Measurements from ENCODE around the gene RNASE8. TPM values are rescaled to one million over a fixed set of nuclear protein-coding genes. Genes with fewer than 3 reads are reported as not detected.
"Not testable (repeated sequence)": the region's sequence is repeated elsewhere in the genome, so short reads cannot be mapped to it uniquely, and the experiment has no call there.

RNASE8 gene
- not detected in 2 replicates for total RNA-seq
- long read RNA-seq = 0 reads

- H3K27ac Mint-ChIP-seq (ENCODE audit: unreplicated experiment) = no peak within 1 kb of the TSS
- no peaks in the 10 kb centered on the region for H3K36me3 Mint-ChIP-seq (ENCODE audit: unreplicated experiment)
- no peaks in the 10 kb centered on the region for H3K27me3 Mint-ChIP-seq (ENCODE audit: unreplicated experiment)
- H3K9me3 Mint-ChIP-seq (ENCODE audit: unreplicated experiment) = no peaks in the 10 kb centered on the region
- TF ChIP-seq CTCF (IDR thresholded peaks at IDR 0.05) = no peak
- peaks cover 13% of the 10 kb centered on the region for H3K4me1 Mint-ChIP-seq (ENCODE audit: unreplicated experiment)
- H3K4me3 Mint-ChIP-seq (ENCODE audit: unreplicated experiment) = no peak within 1 kb of the TSS
- no peak for DNase-seq (ENCODE audit: extremely low spot score, unreplicated experiment)
These were observed at the start of gene RNASE8 for GRCh38 chr14:21057803-21058675. TSS of gene RNASE8 (plus strand) at chr14:21057822. CDS start at chr14:21057893, 71 bp downstream.

- not testable (repeated sequence) for H3K9me3 Mint-ChIP-seq (ENCODE audit: unreplicated experiment); H3K36me3 Mint-ChIP-seq (ENCODE audit: unreplicated experiment); H3K4me1 Mint-ChIP-seq (ENCODE audit: unreplicated experiment); DNase-seq (ENCODE audit: extremely low spot score, unreplicated experiment); H3K4me3 Mint-ChIP-seq (ENCODE audit: unreplicated experiment); H3K27ac Mint-ChIP-seq (ENCODE audit: unreplicated experiment)
- H3K27me3 Mint-ChIP-seq (ENCODE audit: unreplicated experiment) = peaks cover 32% of the 10 kb centered on the region
These were observed 47.9 kb upstream of the RNASE8 start for GRCh38 chr14:21009721-21010120.

- peaks cover 32% of the 10 kb centered on the region for H3K27me3 Mint-ChIP-seq (ENCODE audit: unreplicated experiment)
- no peak overlapping the region for H3K27ac Mint-ChIP-seq (ENCODE audit: unreplicated experiment)
- DNase-seq (ENCODE audit: extremely low spot score, unreplicated experiment) = no peak
- no peaks in the 10 kb centered on the region for H3K9me3 Mint-ChIP-seq (ENCODE audit: unreplicated experiment)
- no peak overlapping the region for H3K4me3 Mint-ChIP-seq (ENCODE audit: unreplicated experiment)
- H3K36me3 Mint-ChIP-seq (ENCODE audit: unreplicated experiment) = no peaks in the 10 kb centered on the region
- TF ChIP-seq CTCF (IDR thresholded peaks at IDR 0.05) = no peak
- H3K4me1 Mint-ChIP-seq (ENCODE audit: unreplicated experiment) = peaks cover 2% of the 10 kb centered on the region
These were observed 46.5 kb upstream of the RNASE8 start for GRCh38 chr14:21011136-21011535.

- TF ChIP-seq CTCF (IDR thresholded peaks at IDR 0.05) = peak; percentile 89
- no peak overlapping the region for H3K27ac Mint-ChIP-seq (ENCODE audit: unreplicated experiment)
- H3K36me3 Mint-ChIP-seq (ENCODE audit: unreplicated experiment) = no peaks in the 10 kb centered on the region
- H3K27me3 Mint-ChIP-seq (ENCODE audit: unreplicated experiment) = peaks cover 32% of the 10 kb centered on the region
- H3K9me3 Mint-ChIP-seq (ENCODE audit: unreplicated experiment) = no peaks in the 10 kb centered on the region
- peaks cover 2% of the 10 kb centered on the region for H3K4me1 Mint-ChIP-seq (ENCODE audit: unreplicated experiment)
- peak; percentile 92 for DNase-seq (ENCODE audit: extremely low spot score, unreplicated experiment)
- no peak overlapping the region for H3K4me3 Mint-ChIP-seq (ENCODE audit: unreplicated experiment)
These were observed 42.8 kb upstream of the RNASE8 start for GRCh38 chr14:21014761-21015190.

- Mint-ChIP-seq H3K27ac (ENCODE audit: unreplicated experiment) (no peak overlapping the region), H3K9me3 (ENCODE audit: unreplicated experiment) (no peaks in the 10 kb centered on the region), H3K4me1 (ENCODE audit: unreplicated experiment) (peaks cover 2% of the 10 kb centered on the region), H3K4me3 (ENCODE audit: unreplicated experiment) (no peak overlapping the region), H3K36me3 (ENCODE audit: unreplicated experiment) (no peaks in the 10 kb centered on the region), H3K27me3 (ENCODE audit: unreplicated experiment) (peaks cover 32% of the 10 kb centered on the region)
- no peak for DNase-seq (ENCODE audit: extremely low spot score, unreplicated experiment)
- no peak for TF ChIP-seq CTCF (IDR thresholded peaks at IDR 0.05)
These were observed 42.3 kb upstream of the RNASE8 start for GRCh38 chr14:21015312-21015711.

All from osteocyte (in vitro differentiated cells).